ENCODE results near the gene ISG15. TPM values are rescaled to one million over a fixed set of nuclear protein-coding genes. Genes with fewer than 3 reads are reported as not detected.

ISG15 gene
- total and polyA plus RNA-seq, 2 of the 13 experiments (the other 11 are each of a cell fraction or from before 2014, with no cell fraction given), result 42.1 to 54.9 TPM

DNA sequence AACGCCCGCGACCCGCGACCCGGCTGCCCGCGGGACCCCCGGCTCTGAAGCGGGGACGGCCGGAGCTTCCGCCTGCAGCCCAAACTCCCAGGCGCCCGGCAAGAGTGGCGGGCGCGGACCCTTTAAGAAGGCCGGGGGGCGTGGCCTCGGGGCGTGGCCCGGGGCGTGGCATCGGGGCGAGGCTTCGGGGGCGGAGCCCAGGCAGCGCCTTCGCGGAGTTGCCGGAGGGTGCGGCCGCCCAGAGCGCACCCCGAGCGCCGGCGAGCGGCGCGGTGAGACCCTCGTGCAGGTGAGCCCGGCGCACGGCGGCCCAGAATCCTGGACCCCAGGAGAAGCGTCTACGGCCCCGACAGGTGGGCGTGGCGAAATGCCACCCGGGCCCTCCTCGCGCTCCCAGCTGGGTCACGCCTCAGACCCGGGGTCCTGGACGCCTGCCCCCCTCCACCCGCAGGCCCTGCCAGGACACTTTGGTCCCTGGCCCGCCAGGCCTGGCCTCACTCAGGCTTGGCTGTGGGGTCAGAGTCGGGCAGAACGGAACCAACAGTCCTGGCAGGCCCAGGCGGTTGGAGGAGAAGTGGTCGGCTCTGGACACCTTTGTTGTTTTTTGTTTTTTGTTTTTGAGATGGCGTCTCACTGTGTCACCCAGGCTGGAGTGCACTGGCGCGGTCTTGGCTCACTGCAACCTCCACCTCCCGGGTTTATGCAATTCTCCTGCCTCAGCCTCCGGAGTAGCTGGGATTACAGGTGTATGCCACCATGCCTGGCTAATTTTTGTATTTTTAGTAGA is 46.4 kb downstream of the ISG15 start (continued):
- TF ChIP-seq, protein P1, sequence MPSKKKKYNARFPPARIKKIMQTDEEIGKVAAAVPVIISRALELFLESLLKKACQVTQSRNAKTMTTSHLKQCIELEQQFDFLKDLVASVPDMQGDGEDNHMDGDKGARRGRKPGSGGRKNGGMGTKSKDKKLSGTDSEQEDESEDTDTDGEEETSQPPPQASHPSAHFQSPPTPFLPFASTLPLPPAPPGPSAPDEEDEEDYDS (CRISPR knock-in tag; IDR thresholded peaks at IDR 0.05), result peak; percentile 91
- TF ChIP-seq ZNF768 (CRISPR knock-in tag; IDR thresholded peaks at IDR 0.05) (peak; percentile 13; the same call in 1 of the 2 replicates), TBX2 (CRISPR knock-in tag; IDR thresholded peaks at IDR 0.05; ENCODE audit: borderline replicate concordance) (0 out of 2 replicates have a peak, but pooled peaks have one; percentile 21), JDP2 (CRISPR knock-in tag; IDR thresholded peaks at IDR 0.05; ENCODE audit: borderline replicate concordance) (no peak), ZFP41 (CRISPR knock-in tag; IDR thresholded peaks at IDR 0.05; ENCODE audit: borderline replicate concordance) (no peak), MXD4 (CRISPR knock-in tag; IDR thresholded peaks at IDR 0.05) (0 out of 2 replicates have a peak, but pooled peaks have one; percentile 69), ZSCAN30 (CRISPR knock-in tag; IDR thresholded peaks at IDR 0.05) (no peak), GTF3A (CRISPR knock-in tag; conservative IDR thresholded peaks at IDR 0.05) (no peak), ZNF550 (CRISPR knock-in tag; IDR thresholded peaks at IDR 0.05; ENCODE audit: borderline replicate concordance) (no peak), SALL1 (CRISPR knock-in tag; IDR thresholded peaks at IDR 0.05) (0 out of 2 replicates have a peak, but pooled peaks have one; percentile 19), ZBTB21 (CRISPR knock-in tag; IDR thresholded peaks at IDR 0.05) (no peak), SSRP1 (CRISPR knock-in tag; IDR thresholded peaks at IDR 0.05) (no peak), ZNF530 (CRISPR knock-in tag; IDR thresholded peaks at IDR 0.05; ENCODE audit: low read depth) (no peak), SMAD9 (CRISPR knock-in tag; IDR thresholded peaks at IDR 0.05) (no peak), ZNF468 (CRISPR knock-in tag; IDR thresholded peaks at IDR 0.05) (no peak), ZFX (CRISPR knock-in tag; IDR thresholded peaks at IDR 0.05; ENCODE audit: low read depth) (peak; percentile 49; the same call in 1 of the 2 replicates), ZNF777 (CRISPR knock-in tag; IDR thresholded peaks at IDR 0.05) (peak; percentile 24; the same call in 1 of the 2 replicates), ZUFSP (CRISPR knock-in tag; IDR thresholded peaks at IDR 0.05; ENCODE audit: borderline replicate concordance) (no peak), FOXP4 (CRISPR knock-in tag; IDR thresholded peaks at IDR 0.05) (no peak), ZBTB26 (CRISPR knock-in tag; IDR thresholded peaks at IDR 0.05; ENCODE audit: borderline replicate concordance) (no peak), CBX5 (CRISPR knock-in tag; IDR thresholded peaks at IDR 0.05; ENCODE audit: borderline replicate concordance) (no peak), SRF (IDR thresholded peaks at IDR 0.05; ENCODE audit: low read depth, low read length) (no peak), RAD21 (CRISPR knock-in tag; IDR thresholded peaks at IDR 0.05) (peak; percentile 23; the same call in 1 of the 2 replicates), ZNF709 (CRISPR knock-in tag; IDR thresholded peaks at IDR 0.05) (0 out of 2 replicates have a peak, but pooled peaks have one; percentile 4), ZNF605 (CRISPR knock-in tag; IDR thresholded peaks at IDR 0.05) (no peak), TBL1XR1 (IDR thresholded peaks at IDR 0.05; ENCODE audit: borderline replicate concordance, low read length, partially characterized antibody) (no peak)

All from HepG2 (cell line).